ENCODE results near the gene S100PBP. TPM values are rescaled to one million over a fixed set of nuclear protein-coding genes. Genes with fewer than 3 reads are reported as not detected.

The S100PBP gene
- total and polyA plus RNA-seq, 2 of the 13 experiments (the other 11 are each of a cell fraction or from before 2014, with no cell fraction given) = 20.4 to 26.1 TPM

GRCh38 chr1:32889731-32890278, 72.4 kb downstream of the S100PBP start:
- H2AFZ ChIP-seq (ENCODE audit: low read length) = no peak overlapping the region
- no peaks in the 10 kb centered on the region for H3K36me3 ChIP-seq (replicated peaks in 1 of 2; ENCODE audit: control insufficient read depth in 1 of 2, insufficient read depth in 2 of 2, low read length in 2 of 2)
- ATAC-seq (no peak), FAIRE-seq (no peak), DNase-seq (ENCODE audit: low spot score) (no peak)
- H3K9me3 ChIP-seq (ENCODE audit: low read length) = no peaks in the 10 kb centered on the region
- no peak overlapping the region for H3K27ac ChIP-seq (ENCODE audit: extremely low read length, insufficient read depth, low read length)
- 23% methylated on average over 3 of the region's 3 CpGs for WGBS (ENCODE audit: low lambda C conversion rate)
- H4K20me1 ChIP-seq (ENCODE audit: insufficient read depth, low read length) = no peaks in the 10 kb centered on the region
- H3K4me2 ChIP-seq (ENCODE audit: low read depth, low read length) = no peak overlapping the region
- intact Hi-C loops (cut with micrococcal nuclease; ENCODE audit: unreplicated experiment) = no loop called here
- POLR2A ChIA-PET = no interaction called here
- H3K9ac ChIP-seq (ENCODE audit: insufficient read depth, low read depth, low read length) = no peak overlapping the region
- BruUV-seq (replicated peaks) = no TSS peak
- no peak overlapping the region for H3K4me3 ChIP-seq (replicated peaks in 1 of 3; ENCODE audit: insufficient read depth in 1 of 3, low read depth in 2 of 3, low read length in 3 of 3)
- in situ Hi-C loops (cut with HindIII; ENCODE audit: extremely low pct_ligation_motif_present, low pct_unique_long_range_greater_than_20kb) = no loop called here
- no peaks in the 10 kb centered on the region for H3K4me1 ChIP-seq (ENCODE audit: insufficient read depth, low read length)
- no peaks in the 10 kb centered on the region for H3K79me2 ChIP-seq (ENCODE audit: insufficient read depth, low read length)
- H3K27me3 ChIP-seq (ENCODE audit: control insufficient read depth in 1 of 2, insufficient read depth in 2 of 2, low read length in 2 of 2) = peaks cover 6 to 67% of the 10 kb centered on the region in 2 experiments; a peak in 4 of 5 replicates
- CTCF ChIA-PET (ENCODE audit: low intra/inter-chr PET ratio, low total read pairs) = no interaction called here
- no peak for TF ChIP-seq IRF1 (CRISPR knock-in tag; IDR thresholded peaks at IDR 0.05; ENCODE audit: low read depth)
- TF ChIP-seq ZNF235 (CRISPR knock-in tag; IDR thresholded peaks at IDR 0.05; ENCODE audit: borderline replicate concordance) = no peak
- TF ChIP-seq ZNF768 (CRISPR knock-in tag; IDR thresholded peaks at IDR 0.05) = peak; percentile 61; the same call in 1 of the 2 replicates
- TF ChIP-seq ZNF407 (CRISPR knock-in tag; IDR thresholded peaks at IDR 0.05; ENCODE audit: not compliant biosample characterization) = no peak
- no peak for TF ChIP-seq ZNF326 (CRISPR knock-in tag; IDR thresholded peaks at IDR 0.05; ENCODE audit: borderline replicate concordance)
- no peak for TF ChIP-seq ZBTB42 (CRISPR knock-in tag; IDR thresholded peaks at IDR 0.05)
- TF ChIP-seq NFE2L2 (IDR thresholded peaks at IDR 0.05; ENCODE audit: low read length) = no peak
